Spinal cord (tissue), 10 donors: ENCODE data around the gene IPO9. TPM values are rescaled to one million over a fixed set of nuclear protein-coding genes. Genes with fewer than 3 reads are reported as not detected.

Source experiments
- DNase-seq, 6 donors: peaks; one replicate each; pipeline versions ENCODE4 v3.0.0 to v3.0.0-alpha.2; 2013 to 2015; ENCODE audit warnings: low spot score in 6 of 6, low read depth in 4 of 6
- H3K27ac ChIP-seq: one replicate; pipeline ENCODE4 v1.5.1; 2013; ENCODE audit warnings: low read depth, low read length, control low read depth
- H3K27me3 ChIP-seq: one replicate; pipeline ENCODE4 v1.6.1; 2013; ENCODE audit warnings: low read length; ENCODE audit not compliant: control insufficient read depth, insufficient read depth
- H3K36me3 ChIP-seq: one replicate; pipeline ENCODE4 v1.6.1; 2013; ENCODE audit warnings: low read length; ENCODE audit not compliant: control insufficient read depth, insufficient read depth
- H3K4me1 ChIP-seq: one replicate; pipeline ENCODE4 v1.6.1; 2013; ENCODE audit warnings: low read length; ENCODE audit not compliant: control insufficient read depth, insufficient read depth
- H3K4me3 ChIP-seq: one replicate; pipeline ENCODE4 v1.5.1; 2013; ENCODE audit warnings: low read depth, low read length, control low read depth
- H3K9me3 ChIP-seq: one replicate; pipeline ENCODE4 v1.6.1; 2013; ENCODE audit warnings: low read length; ENCODE audit not compliant: control insufficient read depth, insufficient read depth
- WGBS: methylation state at CpG from one replicate; pipeline ENCODE4 v1.1.5; 2013; ENCODE audit warnings: missing lambda C conversion rate; ENCODE audit not compliant: insufficient coverage; 5-methylcytosine and 5-hydroxymethylcytosine counted together
- polyA plus RNA-seq, 2 donors: library from polyadenylated mRNA; unstranded; fragments of 120-200 nt; gene quantifications; one replicate each; pipeline ENCODE4 v1.2.1, GENCODE V29; 2013; ENCODE audit not compliant: insufficient read length in 2 of 2
- total RNA-seq, 2 donors: library from RNA; depleted of rRNA in 1 of 2; stranded (reverse); fragments of 120-200 nt in 1 of 2; fragments of >200 nt in 1 of 2; gene quantifications; one replicate each; pipeline versions ENCODE4 v1.2.3 to v1.2.4, GENCODE V29; 2013 to 2014
- donor health status: healthy.

Gene IPO9
- total and polyA plus RNA-seq, 4 donors: 35.9 to 86.3 (median 62.6) TPM

GRCh38 chr1:201840490-201840889 lies 11.5 kb downstream of the IPO9 start:
- WGBS: no CpG with 5 or more reads among the region's 1 CpG
- no peak overlapping the region for H3K4me3 ChIP-seq
- no peaks in the 10 kb centered on the region for H3K4me1 ChIP-seq
- no peak for DNase-seq
- H3K9me3 ChIP-seq: no peaks in the 10 kb centered on the region
- H3K36me3 ChIP-seq: peaks cover 7% of the 10 kb centered on the region
- no peaks in the 10 kb centered on the region for H3K27me3 ChIP-seq
- no peak overlapping the region for H3K27ac ChIP-seq

GRCh38 chr1:201841265-201841912 lies 12.4 kb downstream of the IPO9 start:
- no peaks in the 10 kb centered on the region for H3K4me1 ChIP-seq
- no peak overlapping the region for H3K4me3 ChIP-seq
- 80% methylated on average over 1 of the region's 2 CpGs for WGBS
- H3K27ac ChIP-seq: no peak overlapping the region
- peaks cover 7% of the 10 kb centered on the region for H3K36me3 ChIP-seq
- no peak for DNase-seq
- H3K9me3 ChIP-seq: no peaks in the 10 kb centered on the region
- H3K27me3 ChIP-seq: no peaks in the 10 kb centered on the region

DNA sequence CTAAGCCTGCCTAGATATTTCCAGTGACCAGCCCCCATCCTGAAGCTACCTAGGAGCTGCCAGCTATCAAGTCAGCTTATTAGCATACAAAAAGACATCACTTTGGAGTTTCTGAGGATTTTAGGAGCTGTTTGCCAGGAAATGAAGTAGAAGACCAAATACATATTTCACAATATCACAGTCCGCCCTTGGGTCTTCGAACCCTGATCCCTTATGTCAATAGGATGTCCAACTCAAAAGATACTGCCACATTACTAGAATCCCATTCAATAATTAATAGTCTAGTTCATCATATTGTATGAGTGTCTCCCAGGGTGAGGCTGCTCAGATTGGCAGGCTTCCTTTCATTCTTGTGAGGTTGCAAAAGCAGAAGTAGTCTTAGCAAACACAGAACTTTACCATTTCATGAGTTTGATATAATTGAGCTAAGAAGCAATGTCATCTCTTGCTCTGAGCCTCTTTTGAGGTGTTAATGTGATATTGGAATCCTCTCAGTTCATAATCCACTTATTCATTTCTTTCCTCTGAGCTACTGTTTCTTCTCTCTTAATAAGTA lies 13.6 kb downstream of the IPO9 start:
- no peaks in the 10 kb centered on the region for H3K4me1 ChIP-seq
- WGBS: no CpG with 5 or more reads among the region's 2 CpGs
- DNase-seq: no peak
- no peak overlapping the region for H3K4me3 ChIP-seq
- H3K9me3 ChIP-seq: no peaks in the 10 kb centered on the region
- H3K27ac ChIP-seq: no peak overlapping the region
- H3K36me3 ChIP-seq: peaks cover 7% of the 10 kb centered on the region
- no peaks in the 10 kb centered on the region for H3K27me3 ChIP-seq

- H3K4me3 ChIP-seq: no peak overlapping the region
- no peak overlapping the region for H3K27ac ChIP-seq
- DNase-seq: no peak
- no peaks in the 10 kb centered on the region for H3K27me3 ChIP-seq
- no peaks in the 10 kb centered on the region for H3K4me1 ChIP-seq
- no CpG with 5 or more reads among the region's 2 CpGs for WGBS
- H3K36me3 ChIP-seq: no peaks in the 10 kb centered on the region
- no peaks in the 10 kb centered on the region for H3K9me3 ChIP-seq
Measured at GRCh38 chr1:201845331-201846083, 16.6 kb downstream of the IPO9 start.

- no CpG with 5 or more reads among the region's 1 CpG for WGBS
- Histone ChIP-seq H3K4me1 (no peaks in the 10 kb centered on the region), H3K4me3 (no peak overlapping the region), H3K9me3 (no peaks in the 10 kb centered on the region), H3K36me3 (peaks cover 4% of the 10 kb centered on the region), H3K27me3 (no peaks in the 10 kb centered on the region), H3K27ac (no peak overlapping the region)
- DNase-seq: no peak
Measured at GRCh38 chr1:201847150-201847549, 18.2 kb downstream of the IPO9 start.

GRCh38 chr1:201848230-201848629 lies 19.3 kb downstream of the IPO9 start:
- H3K36me3 ChIP-seq: peaks cover 5% of the 10 kb centered on the region
- H3K9me3 ChIP-seq: no peaks in the 10 kb centered on the region
- no peaks in the 10 kb centered on the region for H3K27me3 ChIP-seq
- no peak overlapping the region for H3K27ac ChIP-seq
- H3K4me1 ChIP-seq: no peaks in the 10 kb centered on the region
- no peak overlapping the region for H3K4me3 ChIP-seq
- no peak for DNase-seq
- 100% methylated on average over 4 of the region's 6 CpGs for WGBS

GRCh38 chr1:201849372-201850052 lies 20.6 kb downstream of the IPO9 start:
- no peaks in the 10 kb centered on the region for H3K9me3 ChIP-seq
- H3K27me3 ChIP-seq: no peaks in the 10 kb centered on the region
- H3K36me3 ChIP-seq: peaks cover 15% of the 10 kb centered on the region
- no peak for DNase-seq
- H3K27ac ChIP-seq: no peak overlapping the region
- H3K4me3 ChIP-seq: no peak overlapping the region
- 57% methylated on average over 2 of the region's 2 CpGs for WGBS
- H3K4me1 ChIP-seq: no peaks in the 10 kb centered on the region

- WGBS: no CpG with 5 or more reads among the region's 1 CpG
- Histone ChIP-seq H3K4me3 (no peak overlapping the region), H3K27ac (peak overlapping the region; percentile 44), H3K9me3 (no peaks in the 10 kb centered on the region), H3K27me3 (no peaks in the 10 kb centered on the region), H3K4me1 (no peaks in the 10 kb centered on the region), H3K36me3 (peaks cover 15% of the 10 kb centered on the region)
- DNase-seq: peak in 4 of 6 donors; percentile 27 to 80 (median 60)
Measured at GRCh38 chr1:201850053-201850397, 21.1 kb downstream of the IPO9 start.

DNA sequence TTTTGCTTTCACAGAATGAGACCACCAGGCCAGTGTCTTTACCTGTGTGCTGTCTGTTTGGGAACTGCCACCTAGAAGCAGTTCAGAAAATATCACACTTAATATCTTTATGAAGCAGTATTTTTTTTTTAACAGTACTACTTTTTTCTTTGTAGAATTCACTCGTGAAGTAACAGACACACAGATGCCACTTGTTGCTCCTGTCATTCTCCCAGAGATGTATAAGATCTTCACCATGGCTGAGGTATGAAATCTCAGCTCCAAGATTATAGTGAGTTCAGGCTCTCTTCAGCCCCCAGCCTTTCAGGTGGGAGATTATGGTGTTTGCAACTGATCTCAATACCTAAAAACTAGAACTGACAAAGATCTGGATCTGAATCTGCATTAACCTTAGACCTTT lies 23.0 kb downstream of the IPO9 start:
- Histone ChIP-seq H3K9me3 (no peaks in the 10 kb centered on the region), H3K27ac (no peak overlapping the region), H3K4me3 (no peak overlapping the region), H3K27me3 (no peaks in the 10 kb centered on the region), H3K36me3 (peaks cover 24% of the 10 kb centered on the region), H3K4me1 (no peaks in the 10 kb centered on the region)
- no peak for DNase-seq
- WGBS: no CpG with 5 or more reads among the region's 1 CpG
